H1 (cell line): Measurements from ENCODE around the gene MILR1. TPM values are rescaled to one million over a fixed set of nuclear protein-coding genes. Genes with fewer than 3 reads are reported as not detected.

ENCODE experiments used
- ATF2 ChIP-seq: IDR thresholded peaks from 2 replicates; pipeline ENCODE4 v1.6.1; 2012; ENCODE audit warnings: low read length, inconsistent platforms
- CTCF ChIP-seq, 3 experiments: IDR thresholded peaks; 1 replicate in 2 of 3; 2 replicates in 1 of 3; pipeline versions ENCODE4 v1.5.1 to v1.6.1; 2011; ENCODE audit warnings: low read length in 3 of 3, mild to moderate bottlenecking in 3 of 3, inconsistent platforms in 2 of 3, low read depth in 1 of 3, moderate library complexity in 1 of 3; ENCODE audit not compliant: insufficient read depth in 1 of 3; ENCODE audit errors: control extremely low read depth in 1 of 3
- GABPA ChIP-seq: IDR thresholded peaks from 2 replicates; pipeline ENCODE4 v1.6.1; 2011; ENCODE audit warnings: mild to moderate bottlenecking, low read length, moderate library complexity, borderline replicate concordance; ENCODE audit not compliant: insufficient read depth
- GTF2F1 ChIP-seq: IDR thresholded peaks from 2 replicates; pipeline ENCODE4 v1.6.1; 2012; ENCODE audit warnings: low read depth, low read length, improper control_type of control experiment, borderline replicate concordance
- JUND ChIP-seq: IDR thresholded peaks from 2 replicates; pipeline ENCODE4 v1.6.1; 2011; ENCODE audit warnings: mild to moderate bottlenecking, improper control_type of control experiment, low read length
- KDM4A ChIP-seq: IDR thresholded peaks from one replicate; pipeline ENCODE4 v1.7.1; 2012; ENCODE audit warnings: low read depth, mild to moderate bottlenecking, moderate library complexity, low read length, inconsistent platforms; ENCODE audit not compliant: severe bottlenecking
- NRF1 ChIP-seq: IDR thresholded peaks from 2 replicates; pipeline ENCODE4 v1.6.1; 2011; ENCODE audit warnings: mild to moderate bottlenecking, low read depth, low read length, improper control_type of control experiment
- PHF8 ChIP-seq: fragments of 200-600 bp; sonication (generic); conservative IDR thresholded peaks from 2 replicates; pipeline ENCODE4 v1.7.1; 2012; ENCODE audit warnings: low read depth, mild to moderate bottlenecking, inconsistent platforms, low read length, moderate library complexity
- POLR2A ChIP-seq, 2 experiments: IDR thresholded peaks; 1 replicate in 1 of 2; 2 replicates in 1 of 2; pipeline ENCODE4 v1.6.1; 2011; ENCODE audit warnings: low read depth in 2 of 2, low read length in 2 of 2, mild to moderate bottlenecking in 2 of 2; ENCODE audit errors: control extremely low read depth in 1 of 2
- RAD21 ChIP-seq, 2 experiments: IDR thresholded peaks in 1 of 2; conservative IDR thresholded peaks in 1 of 2; 2 replicates each; pipeline ENCODE4 v1.6.1; 2011; ENCODE audit warnings: low read depth in 2 of 2, low read length in 2 of 2, improper control_type of control experiment in 1 of 2, inconsistent platforms in 1 of 2, mild to moderate bottlenecking in 1 of 2, moderate library complexity in 1 of 2
- RBBP5 ChIP-seq: IDR thresholded peaks from 2 replicates; pipeline ENCODE4 v1.7.1; 2012; ENCODE audit warnings: low read depth, mild to moderate bottlenecking, inconsistent platforms, low read length, moderate library complexity, borderline replicate concordance
- SRF ChIP-seq: IDR thresholded peaks from 2 replicates; pipeline ENCODE4 v1.6.1; 2011; ENCODE audit warnings: mild to moderate bottlenecking, low read depth, low read length, moderate library complexity
- SUZ12 ChIP-seq: fragments of 200-600 bp; sonication (generic); IDR thresholded peaks from 2 replicates; pipeline ENCODE4 v1.6.1; 2012; ENCODE audit warnings: mild to moderate bottlenecking, inconsistent platforms, low read length, moderate library complexity, mixed read lengths
- TAF1 ChIP-seq: IDR thresholded peaks from 2 replicates; pipeline ENCODE4 v1.6.1; 2011; ENCODE audit warnings: mild to moderate bottlenecking, low read depth, low read length
- TBP ChIP-seq: IDR thresholded peaks from 2 replicates; pipeline ENCODE4 v1.6.1; 2011; ENCODE audit warnings: low read depth, low read length, improper control_type of control experiment
- TEAD4 ChIP-seq: IDR thresholded peaks from 2 replicates; pipeline ENCODE4 v1.6.1; 2012; ENCODE audit warnings: low read depth, low read length, inconsistent platforms, mixed read lengths
- USF2 ChIP-seq: IDR thresholded peaks from 2 replicates; pipeline ENCODE4 v1.6.1; 2011; ENCODE audit warnings: low read length, improper control_type of control experiment
- polyA plus RNA-seq, 7 experiments: library from polyadenylated mRNA; depleted of rRNA in 3 of 7; stranded (reverse) in 5 of 7; unstranded in 2 of 7; fragments of >200 nt in 5 of 7; fragments of 200-250 nt in 2 of 7; gene quantifications; 1 replicate in 5 of 7; 2 replicates in 1 of 7; 4 replicates in 1 of 7; pipeline versions ENCODE4 v1.2.1 to v1.2.3, GENCODE V29; 2011 to 2013; ENCODE audit warnings: missing spikeins in 2 of 7, mixed read lengths in 2 of 7
- total RNA-seq: library from RNA; stranded (reverse); fragmentation: NEBNext Ultra II Directional; extraction: Animal tissue kit (Norgen Biotek cat#: 25700); gene quantifications from 2 replicates; pipeline ENCODE4 v1.2.1, GENCODE V29; 2021

Gene MILR1
- total and polyA plus RNA-seq, 2 of the 8 experiments (the other 6 are each of a cell fraction or from before 2014, with no cell fraction given): not detected

GRCh38 chr17:64496786-64497564, 48.1 kb downstream of the MILR1 start, which contains the start of gene POLG2 (continued):
- TF ChIP-seq NRF1 (peak; percentile 85), GTF2F1 (0 out of 2 replicates have a peak, but pooled peaks have one; percentile 29), CTCF (IDR thresholded peaks at IDR 0.05; ENCODE audit: control extremely low read depth in 1 of 3, insufficient read depth in 1 of 3, low read depth in 1 of 3, low read length in 3 of 3) (peak; percentile 33 to 65 (median 51); a peak in 3 of 4 replicates), TBP (peak; percentile 38; the same call in 1 of the 2 replicates), JUND (peak; percentile 7; the same call in 1 of the 2 replicates), RAD21 (IDR thresholded peaks at IDR 0.05 in 1 of 2, conservative IDR thresholded peaks at IDR 0.05 in 1 of 2; ENCODE audit: low read depth in 2 of 2, low read length in 2 of 2) (peak; percentile 38 to 41; a peak in 3 of 4 replicates), TEAD4 (peak; percentile 55; the same call in 1 of the 2 replicates), KDM4A (peak; percentile 74), PHF8 (peak; percentile 75), GABPA (peak; percentile 61; the same call in 1 of the 2 replicates), POLR2A (IDR thresholded peaks at IDR 0.05; ENCODE audit: control extremely low read depth in 1 of 2, low read depth in 2 of 2, low read length in 2 of 2) (peak; percentile 55 to 87), ATF2 (peak; percentile 85; the same call in 1 of the 2 replicates), TAF1 (no peak; the same call in none of the 2 replicates), RBBP5 (peak; percentile 77; the same call in 1 of the 2 replicates), SRF (no peak), SUZ12 (no peak), USF2 (no peak)
